Smooth muscle cell (in vitro differentiated cells): ENCODE measurements around the gene CAPN10. TPM values are rescaled to one million over a fixed set of nuclear protein-coding genes. Genes with fewer than 3 reads are reported as not detected.

ENCODE experiments used
- DNase-seq: peaks from one replicate; lab custom pipeline; 2025; ENCODE audit not compliant: unreplicated experiment; lab: John Stamatoyannopoulos, UW
- H2AFZ ChIP-seq: fragments of 200-600 bp; sonication (generic); 2 replicates; pipeline ENCODE4 v1.6.0; 2016; ENCODE audit warnings: antibody characterized with exemption, low read depth, mild to moderate bottlenecking
- H3F3A ChIP-seq: fragments of 200-600 bp; sonication (generic); 2 replicates; pipeline ENCODE4 v1.6.0; 2017; ENCODE audit warnings: antibody characterized with exemption, low read depth
- H3K27ac ChIP-seq: fragments of 200-600 bp; sonication (generic); 2 replicates; pipeline ENCODE4 v1.5.1; 2016; ENCODE audit warnings: low read depth, mild to moderate bottlenecking
- H3K27me3 ChIP-seq: fragments of 200-600 bp; sonication (generic); 2 replicates; pipeline ENCODE4 v1.6.1; 2016; ENCODE audit warnings: low read depth, mild to moderate bottlenecking
- H3K36me3 ChIP-seq: fragments of 200-600 bp; sonication (generic); 2 replicates; pipeline ENCODE4 v1.5.1; 2016; ENCODE audit warnings: low read depth
- H3K4me1 ChIP-seq: fragments of 200-600 bp; sonication (generic); 2 replicates; pipeline ENCODE4 v1.5.1; 2016; ENCODE audit warnings: low read depth
- H3K4me2 ChIP-seq: fragments of 200-600 bp; sonication (generic); 2 replicates; pipeline ENCODE4 v1.6.0; 2016; ENCODE audit warnings: mild to moderate bottlenecking
- H3K4me3 ChIP-seq: fragments of 200-600 bp; sonication (generic); 2 replicates; pipeline ENCODE4 v1.5.1; 2016; ENCODE audit warnings: mild to moderate bottlenecking
- H3K79me2 ChIP-seq: fragments of 200-600 bp; sonication (generic); 2 replicates; pipeline ENCODE4 v1.6.0; 2016; ENCODE audit warnings: low read depth, mild to moderate bottlenecking
- H3K9ac ChIP-seq: fragments of 200-600 bp; sonication (generic); 2 replicates; pipeline ENCODE4 v1.6.0; 2016; ENCODE audit warnings: low read depth
- H3K9me3 ChIP-seq: fragments of 200-600 bp; sonication (generic); replicated peaks from 2 replicates; pipeline ENCODE4 v1.5.1; 2016; ENCODE audit warnings: low read depth
- H4K20me1 ChIP-seq: fragments of 200-600 bp; sonication (generic); 2 replicates; pipeline ENCODE4 v1.6.0; 2016; ENCODE audit warnings: low read depth
- CTCF ChIP-seq: fragments of 200-600 bp; sonication (generic); IDR thresholded peaks from 2 replicates; pipeline ENCODE4 v1.5.1; 2017; ENCODE audit warnings: borderline replicate concordance, mild to moderate bottlenecking, antibody characterized with exemption; ENCODE audit not compliant: insufficient read depth, poor library complexity, severe bottlenecking
- WGBS: methylation state at CpG from one replicate; pipeline ENCODE4 v1.1.7; 2016; ENCODE audit warnings: low lambda C conversion rate; 5-methylcytosine and 5-hydroxymethylcytosine counted together
- polyA plus RNA-seq: library from polyadenylated mRNA; unstranded; fragments of >200 nt; fragmentation: Nextera tagmentation; extraction: Ambion mirVana; gene quantifications from 2 replicates; pipeline ENCODE4 v1.2.1, GENCODE V29; 2016
- total RNA-seq: library from RNA; depleted of rRNA; stranded (reverse); fragments of >200 nt; gene quantifications from 2 replicates; pipeline ENCODE4 v1.2.3, GENCODE V29; 2014

Gene CAPN10
- total and polyA plus RNA-seq, 2 experiments from 2014 or later, result 6.6 to 17.0 TPM

DNA sequence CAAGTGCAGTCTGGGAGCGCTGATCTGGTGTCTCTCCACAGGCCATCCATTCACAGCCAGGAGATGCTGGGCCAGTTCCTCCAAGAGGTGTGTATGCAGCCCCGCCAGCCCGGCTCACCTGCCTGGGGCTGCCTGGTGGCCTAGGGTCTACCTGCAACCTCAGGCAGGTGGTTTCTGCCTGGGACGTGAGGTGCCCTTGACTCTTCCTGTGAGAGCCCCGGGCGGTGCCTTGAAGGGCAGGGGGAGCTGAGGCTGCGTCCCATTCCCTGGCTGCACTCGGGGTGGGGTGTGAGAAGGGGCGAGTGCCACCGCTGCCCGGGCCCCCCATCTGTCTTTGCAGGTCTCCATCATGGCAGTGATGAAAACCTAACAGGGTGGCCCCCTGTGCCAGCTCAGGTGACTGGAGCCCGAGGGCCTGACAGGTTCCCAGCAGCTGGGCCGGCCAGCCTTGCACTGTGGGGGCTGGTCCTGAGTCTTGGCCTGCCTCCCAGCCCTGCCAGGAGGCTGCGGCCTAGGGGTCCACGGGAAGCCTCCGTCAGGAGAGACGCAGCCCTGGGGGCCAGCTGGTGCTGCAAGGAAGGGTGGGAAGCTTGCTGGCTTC is 11.9 kb downstream of the CAPN10 start:
- Histone ChIP-seq H3K9ac (no peak overlapping the region), H3F3A (no peaks in the 10 kb centered on the region)

DNA sequence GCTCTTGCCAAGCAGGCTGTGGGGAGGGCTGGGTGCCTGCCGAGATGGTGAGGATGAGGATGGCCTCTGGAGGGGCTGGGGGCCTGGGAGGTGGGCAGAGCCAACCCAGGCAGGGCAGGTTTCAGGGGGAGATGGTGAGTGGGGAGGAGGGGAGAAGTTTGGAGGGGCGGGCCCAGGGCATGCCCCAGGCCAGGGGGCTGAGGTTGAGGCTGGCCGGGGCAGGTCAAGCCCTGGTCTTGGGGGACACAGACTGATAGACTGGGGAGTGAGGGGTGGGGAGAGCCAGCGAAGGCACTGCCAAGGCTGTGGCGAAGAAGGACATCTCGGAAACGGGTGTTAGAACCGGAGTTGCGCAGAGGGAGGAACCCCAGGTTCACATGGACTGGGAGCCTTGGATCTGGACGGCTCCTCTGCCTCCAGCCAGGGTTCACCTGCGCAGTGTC is 12.6 kb downstream of the CAPN10 start:
- no peaks in the 10 kb centered on the region for H3K9me3 ChIP-seq
- no peak for TF ChIP-seq CTCF
- H4K20me1 ChIP-seq, result peaks cover 19% of the 10 kb centered on the region
- no peak for DNase-seq
- 93% methylated on average over 11 of the region's 11 CpGs for WGBS
- no peaks in the 10 kb centered on the region for H3K36me3 ChIP-seq
- no peak overlapping the region for H3K9ac ChIP-seq
- H2AFZ ChIP-seq, result no peak overlapping the region
- no peak overlapping the region for H3K4me2 ChIP-seq
- H3K27ac ChIP-seq, result no peak overlapping the region
- no peak overlapping the region for H3K4me3 ChIP-seq
- no peaks in the 10 kb centered on the region for H3K27me3 ChIP-seq
- H3K4me1 ChIP-seq, result no peaks in the 10 kb centered on the region
- H3F3A ChIP-seq, result no peaks in the 10 kb centered on the region
- no peaks in the 10 kb centered on the region for H3K79me2 ChIP-seq

More for the DNA sequence above, 11.9 kb downstream of the CAPN10 start:
- no peaks in the 10 kb centered on the region for H3K36me3 ChIP-seq
- no peaks in the 10 kb centered on the region for H3K27me3 ChIP-seq
- no peak overlapping the region for H3K4me2 ChIP-seq
- H3K27ac ChIP-seq, result no peak overlapping the region
- H2AFZ ChIP-seq, result no peak overlapping the region
- H3K4me1 ChIP-seq, result no peaks in the 10 kb centered on the region
- TF ChIP-seq CTCF, result no peak
- H3K9me3 ChIP-seq, result no peaks in the 10 kb centered on the region
- peaks cover 23% of the 10 kb centered on the region for H4K20me1 ChIP-seq
- no peak overlapping the region for H3K4me3 ChIP-seq
- no peak for DNase-seq
- H3K79me2 ChIP-seq, result no peaks in the 10 kb centered on the region
- 96% methylated on average over 17 of the region's 17 CpGs for WGBS

GRCh38 chr2:240600451-240600961 is 14.0 kb downstream of the CAPN10 start:
- no peaks in the 10 kb centered on the region for H3K9me3 ChIP-seq
- TF ChIP-seq CTCF, result no peak
- H3F3A ChIP-seq, result no peaks in the 10 kb centered on the region
- no peaks in the 10 kb centered on the region for H3K36me3 ChIP-seq
- WGBS, result 97% methylated on average over 16 of the region's 16 CpGs
- H3K27me3 ChIP-seq, result no peaks in the 10 kb centered on the region
- no peak overlapping the region for H3K4me2 ChIP-seq
- no peaks in the 10 kb centered on the region for H3K4me1 ChIP-seq
- DNase-seq, result no peak
- H3K4me3 ChIP-seq, result no peak overlapping the region
- H4K20me1 ChIP-seq, result peaks cover 13% of the 10 kb centered on the region
- no peak overlapping the region for H3K9ac ChIP-seq
- H3K79me2 ChIP-seq, result no peaks in the 10 kb centered on the region
- no peak overlapping the region for H2AFZ ChIP-seq
- H3K27ac ChIP-seq, result no peak overlapping the region
